ENCODE results near the gene COQ6. TPM values are rescaled to one million over a fixed set of nuclear protein-coding genes. Genes with fewer than 3 reads are reported as not detected.

The COQ6 gene
- total RNA-seq = 12.6 and 13.9 TPM in 2 replicates

GRCh38 chr14:73949752-73950734 lies at the start of gene COQ6, which contains the start of gene FAM161B:
TSS of gene COQ6 (plus strand) at chr14:73950302. CDS start at chr14:73950333, 31 bp downstream.
TSS of gene FAM161B (minus strand) at chr14:73950094. CDS start at chr14:73950026, 68 bp downstream.

Other genes starting within 250 kb of the COQ6 start
- gene PNMA1, start 235.9 kb upstream of the COQ6 start, total RNA-seq = 19.0 and 22.5 TPM in 2 replicates
- 6.9 and 8.3 TPM in 2 replicates for gene PTGR2, start 98.5 kb upstream of the COQ6 start, total RNA-seq
- gene ZNF410, start 63.4 kb upstream of the COQ6 start, total RNA-seq = 40.3 and 42.6 TPM in 2 replicates
- gene FAM161B, start 208 bp upstream of the COQ6 start, total RNA-seq = 2.5 and 3.1 TPM in 2 replicates
- gene ENTPD5, start 69.0 kb downstream of the COQ6 start, total RNA-seq = 6.8 and 7.2 TPM in 2 replicates
- gene BBOF1, start 69.0 kb downstream of the COQ6 start, total RNA-seq = 3.8 and 5.7 TPM in 2 replicates
- gene ALDH6A1, start 134.2 kb downstream of the COQ6 start, total RNA-seq = 17.2 and 20.0 TPM in 2 replicates
- gene LIN52, start 134.7 kb downstream of the COQ6 start, total RNA-seq = 4.2 and 5.2 TPM in 2 replicates